Esophagus mucosa (tissue), 1 donor: ENCODE results near the gene TPSB2. TPM values are rescaled to one million over a fixed set of nuclear protein-coding genes. Genes with fewer than 3 reads are reported as not detected.
"Not testable (repeated sequence)": the region's sequence is repeated elsewhere in the genome, so short reads cannot be mapped to it uniquely, and the experiment has no call there.

Experiments used
- ATAC-seq: fragments of 200-7000 bp; cut with Tn5 transposase; one replicate; pipeline ENCODE4 v1.9.1; 2020
- total RNA-seq: library from RNA; stranded (reverse); gene quantifications from one replicate; pipeline ENCODE4 v1.2.4, GENCODE V29; 2023
- donor health status: DM: yes; HTN: yes; CAD: no.

The TPSB2 gene
- total RNA-seq, 1 donor from 2014 or later: 4.5 TPM

- ATAC-seq: not testable (repeated sequence)
These were observed 10.5 kb upstream of the TPSB2 start, which contains the start of gene TPSAB1 for GRCh38 chr16:1240436-1240835. Gene TPSAB1, plus strand, starts transcription at chr16:1240705. Its CDS starts 234 bp downstream, at chr16:1240939.

GRCh38 chr16:1239575-1239974 is 9.6 kb upstream of the TPSB2 start:
- ATAC-seq: not testable (repeated sequence)

GRCh38 chr16:1238909-1239308 is 8.9 kb upstream of the TPSB2 start:
- not testable (repeated sequence) for ATAC-seq

- ATAC-seq: no peak
These were observed 8.0 kb upstream of the TPSB2 start for GRCh38 chr16:1237990-1238389.

GRCh38 chr16:1236659-1237058 is 6.7 kb upstream of the TPSB2 start:
- peak; percentile 76 for ATAC-seq

GRCh38 chr16:1232049-1232748 is 2.2 kb upstream of the TPSB2 start:
- ATAC-seq: peak; percentile 4

GRCh38 chr16:1231301-1231700 is 1.3 kb upstream of the TPSB2 start:
- ATAC-seq: not testable (repeated sequence)

- ATAC-seq: not testable (repeated sequence)
These were observed 658 bp upstream of the TPSB2 start for GRCh38 chr16:1230471-1231212.

GRCh38 chr16:1229476-1229875 is 508 bp downstream of the TPSB2 start:
- not testable (repeated sequence) for ATAC-seq

GRCh38 chr16:1228227-1228626 is 1.8 kb downstream of the TPSB2 start:
- not testable (repeated sequence) for ATAC-seq

- ATAC-seq: not testable (repeated sequence)
These were observed 3.3 kb downstream of the TPSB2 start for GRCh38 chr16:1226692-1227091.

- ATAC-seq: not testable (repeated sequence)
These were observed 4.2 kb downstream of the TPSB2 start for GRCh38 chr16:1225728-1226311.

- ATAC-seq: no peak
These were observed 4.9 kb downstream of the TPSB2 start, which contains the start of gene TPSG1 for GRCh38 chr16:1225051-1225451. Gene TPSG1, minus strand, starts transcription at chr16:1225268. Its CDS starts 16 bp downstream, at chr16:1225252.

GRCh38 chr16:1224558-1224957 is 5.4 kb downstream of the TPSB2 start:
- no peak for ATAC-seq

- no peak for ATAC-seq
These were observed 6.4 kb downstream of the TPSB2 start for GRCh38 chr16:1223355-1224214.

GRCh38 chr16:1222553-1223354 is 7.2 kb downstream of the TPSB2 start:
- ATAC-seq: no peak

GRCh38 chr16:1221628-1222552 is 8.1 kb downstream of the TPSB2 start:
- no peak for ATAC-seq

- no peak for ATAC-seq
These were observed 8.9 kb downstream of the TPSB2 start for GRCh38 chr16:1220841-1221627.

- no peak for ATAC-seq
These were observed 9.8 kb downstream of the TPSB2 start for GRCh38 chr16:1220098-1220728.
